Activated T-cell treated with anti-CD3 and anti-CD28 coated beads, Interleukin-2, amount 50 U/mL, for 48 hours (primary cell): ENCODE measurements around the gene CAMTA1.

Experiments used
- DNase-seq, 2 experiments: peaks; one replicate each; pipeline ENCODE4 v3.0.0-alpha.2; 2020

CAMTA1 gene

GRCh38 chr1:7010534-7011200 is 225.4 kb downstream of the CAMTA1 start:
- DNase-seq: no peak

GRCh38 chr1:7011826-7012225 is 226.6 kb downstream of the CAMTA1 start:
- DNase-seq: no peak

- no peak for DNase-seq
Measured at GRCh38 chr1:7012461-7012924, 227.2 kb downstream of the CAMTA1 start.

GRCh38 chr1:7013833-7014639 is 228.8 kb downstream of the CAMTA1 start:
- DNase-seq: no peak

GRCh38 chr1:7014640-7014930 is 229.3 kb downstream of the CAMTA1 start:
- DNase-seq: no peak

- DNase-seq: no peak
Measured at GRCh38 chr1:7015022-7015421, 229.8 kb downstream of the CAMTA1 start.

GRCh38 chr1:7018351-7018750 is 233.1 kb downstream of the CAMTA1 start:
- DNase-seq: no peak

GRCh38 chr1:7018826-7019225 is 233.6 kb downstream of the CAMTA1 start:
- no peak for DNase-seq

- DNase-seq: no peak
Measured at GRCh38 chr1:7019510-7019909, 234.3 kb downstream of the CAMTA1 start.

GRCh38 chr1:7022058-7022457 is 236.8 kb downstream of the CAMTA1 start:
- no peak for DNase-seq

GRCh38 chr1:7025013-7025412 is 239.8 kb downstream of the CAMTA1 start:
- no peak for DNase-seq

GRCh38 chr1:7026169-7026568 is 240.9 kb downstream of the CAMTA1 start:
- DNase-seq: no peak

GRCh38 chr1:7032992-7033391 is 247.7 kb downstream of the CAMTA1 start:
- no peak for DNase-seq

- DNase-seq: no peak
Measured at GRCh38 chr1:7036386-7036785, 251.1 kb downstream of the CAMTA1 start.

- no peak for DNase-seq
Measured at GRCh38 chr1:7039590-7040220, 254.5 kb downstream of the CAMTA1 start.

GRCh38 chr1:7040969-7041695 is 255.9 kb downstream of the CAMTA1 start:
- DNase-seq: no peak

- no peak for DNase-seq
Measured at GRCh38 chr1:7042322-7043190, 257.3 kb downstream of the CAMTA1 start.

GRCh38 chr1:7043191-7043549 is 257.9 kb downstream of the CAMTA1 start:
- no peak for DNase-seq

GRCh38 chr1:7043719-7044535 is 258.7 kb downstream of the CAMTA1 start:
- no peak for DNase-seq

- no peak for DNase-seq
Measured at GRCh38 chr1:7045897-7046296, 260.6 kb downstream of the CAMTA1 start.

- DNase-seq: no peak
Measured at GRCh38 chr1:7046314-7046713, 261.1 kb downstream of the CAMTA1 start.

GRCh38 chr1:7046891-7047290 is 261.6 kb downstream of the CAMTA1 start:
- DNase-seq: no peak
